Large intestine (tissue), 12 donors: Measurements from ENCODE around the gene BRINP1. TPM values are rescaled to one million over a fixed set of nuclear protein-coding genes. Genes with fewer than 3 reads are reported as not detected.

Experiments used
- DNase-seq, 2 donors: peaks; one replicate each; pipeline versions ENCODE4 v3.0.0 to v3.0.0-alpha.2; 2013
- H3K27ac ChIP-seq: one replicate; pipeline ENCODE4 v1.5.1; 2013; ENCODE audit warnings: low read length
- H3K27me3 ChIP-seq: 2 replicates; pipeline ENCODE4 v1.6.1; 2013; ENCODE audit warnings: low read length; ENCODE audit not compliant: control insufficient read depth, insufficient read depth
- H3K36me3 ChIP-seq: 2 replicates; pipeline ENCODE4 v1.6.1; 2013; ENCODE audit warnings: low read length; ENCODE audit not compliant: control insufficient read depth, insufficient read depth
- H3K4me1 ChIP-seq: one replicate; pipeline ENCODE4 v1.6.1; 2013; ENCODE audit warnings: low read length; ENCODE audit not compliant: control insufficient read depth, insufficient read depth
- H3K4me3 ChIP-seq: one replicate; pipeline ENCODE4 v1.5.1; 2013; ENCODE audit warnings: low read length
- H3K9me3 ChIP-seq: one replicate; pipeline ENCODE4 v1.6.1; 2013; ENCODE audit warnings: mild to moderate bottlenecking, low read depth, low read length, moderate library complexity; ENCODE audit not compliant: control insufficient read depth
- WGBS: methylation state at CpG from one replicate; pipeline ENCODE4 v1.1.5; 2013; ENCODE audit warnings: low lambda C conversion rate; ENCODE audit not compliant: insufficient coverage; 5-methylcytosine and 5-hydroxymethylcytosine counted together
- long read RNA-seq, 11 donors: transcript quantifications; one replicate each; lab custom pipeline, GENCODE V29; 2026
- polyA plus RNA-seq: library from polyadenylated mRNA; unstranded; fragments of 120-200 nt; gene quantifications from one replicate; pipeline ENCODE4 v1.2.1, GENCODE V29; 2013

BRINP1 gene
- 0.67 TPM for polyA plus RNA-seq
- long read RNA-seq, donor 1, result 0 reads
- long read RNA-seq, donor 2, result 0 reads
- long read RNA-seq, donor 3, result 0 reads
- long read RNA-seq, donor 4, result 0 reads
- long read RNA-seq, donor 5, result 0 reads
- long read RNA-seq, donor 6, result 0 reads
- long read RNA-seq, donor 7, result 0 reads
- long read RNA-seq, donor 8, result 0 reads
- long read RNA-seq, donor 9, result 0 reads
- long read RNA-seq, donor 10, result 0 reads
- long read RNA-seq, donor 11, result 0 reads

GRCh38 chr9:119368681-119369581 lies at the start of gene BRINP1:
BRINP1 (minus strand) TSS chr9:119369435; CDS start chr9:119313355, 56,080 bp downstream.
- Histone ChIP-seq H3K27me3 (peaks cover 44% of the 10 kb centered on the region), H3K4me3 (no peak within 1 kb of the TSS), H3K36me3 (no peaks in the 10 kb centered on the region), H3K4me1 (no peaks in the 10 kb centered on the region), H3K9me3 (peaks cover 8% of the 10 kb centered on the region), H3K27ac (no peak within 1 kb of the TSS)
- no CpG with 5 or more reads among the region's 91 CpGs for WGBS
- DNase-seq, result peak in 1 of 2 donors; percentile 9

- DNase-seq, result no peak
- H3K9me3 ChIP-seq, result no peaks in the 10 kb centered on the region
- WGBS, result no CpG with 5 or more reads among the region's 1 CpG
- H3K27ac ChIP-seq, result no peak overlapping the region
- no peaks in the 10 kb centered on the region for H3K36me3 ChIP-seq
- H3K4me3 ChIP-seq, result no peak overlapping the region
- H3K27me3 ChIP-seq, result no peaks in the 10 kb centered on the region
- H3K4me1 ChIP-seq, result no peaks in the 10 kb centered on the region
These were observed 49.5 kb upstream of the BRINP1 start for GRCh38 chr9:119418721-119419120.

GRCh38 chr9:119416793-119417192 lies 47.6 kb upstream of the BRINP1 start:
- no peak overlapping the region for H3K4me3 ChIP-seq
- no peaks in the 10 kb centered on the region for H3K4me1 ChIP-seq
- H3K27me3 ChIP-seq, result no peaks in the 10 kb centered on the region
- H3K27ac ChIP-seq, result no peak overlapping the region
- no peaks in the 10 kb centered on the region for H3K36me3 ChIP-seq
- DNase-seq, result no peak
- no peaks in the 10 kb centered on the region for H3K9me3 ChIP-seq

GRCh38 chr9:119412399-119412798 lies 43.2 kb upstream of the BRINP1 start:
- H3K4me1 ChIP-seq, result no peaks in the 10 kb centered on the region
- WGBS, result no CpG with 5 or more reads among the region's 4 CpGs
- no peak overlapping the region for H3K4me3 ChIP-seq
- H3K9me3 ChIP-seq, result no peaks in the 10 kb centered on the region
- no peak for DNase-seq
- no peaks in the 10 kb centered on the region for H3K36me3 ChIP-seq
- H3K27me3 ChIP-seq, result no peaks in the 10 kb centered on the region
- H3K27ac ChIP-seq, result no peak overlapping the region

- H3K36me3 ChIP-seq, result no peaks in the 10 kb centered on the region
- DNase-seq, result no peak
- H3K4me1 ChIP-seq, result no peaks in the 10 kb centered on the region
- no peak overlapping the region for H3K4me3 ChIP-seq
- WGBS, result no CpG with 5 or more reads among the region's 3 CpGs
- H3K27ac ChIP-seq, result no peak overlapping the region
- H3K27me3 ChIP-seq, result no peaks in the 10 kb centered on the region
- no peaks in the 10 kb centered on the region for H3K9me3 ChIP-seq
These were observed 40.3 kb upstream of the BRINP1 start for GRCh38 chr9:119409552-119409951.

- DNase-seq, result no peak
- H3K4me1 ChIP-seq, result no peaks in the 10 kb centered on the region
- 67% methylated on average over 1 of the region's 2 CpGs for WGBS
- no peaks in the 10 kb centered on the region for H3K27me3 ChIP-seq
- no peaks in the 10 kb centered on the region for H3K9me3 ChIP-seq
- no peaks in the 10 kb centered on the region for H3K36me3 ChIP-seq
- H3K4me3 ChIP-seq, result no peak overlapping the region
- no peak overlapping the region for H3K27ac ChIP-seq
These were observed 31.4 kb upstream of the BRINP1 start for GRCh38 chr9:119400606-119401005.

GRCh38 chr9:119398350-119398749 lies 29.1 kb upstream of the BRINP1 start:
- Histone ChIP-seq H3K27ac (no peak overlapping the region), H3K4me1 (no peaks in the 10 kb centered on the region), H3K9me3 (no peaks in the 10 kb centered on the region), H3K4me3 (no peak overlapping the region), H3K36me3 (no peaks in the 10 kb centered on the region), H3K27me3 (no peaks in the 10 kb centered on the region)
- WGBS, result no CpG with 5 or more reads among the region's 2 CpGs
- DNase-seq, result no peak

- H3K27me3 ChIP-seq, result no peaks in the 10 kb centered on the region
- no peaks in the 10 kb centered on the region for H3K36me3 ChIP-seq
- no peak overlapping the region for H3K4me3 ChIP-seq
- no peaks in the 10 kb centered on the region for H3K9me3 ChIP-seq
- no peak overlapping the region for H3K27ac ChIP-seq
- DNase-seq, result no peak
- H3K4me1 ChIP-seq, result no peaks in the 10 kb centered on the region
These were observed 22.6 kb upstream of the BRINP1 start for GRCh38 chr9:119391878-119392277.

GRCh38 chr9:119375892-119376291 lies 6.7 kb upstream of the BRINP1 start:
- Histone ChIP-seq H3K27ac (no peak overlapping the region), H3K27me3 (peaks cover 1% of the 10 kb centered on the region), H3K4me1 (no peaks in the 10 kb centered on the region), H3K9me3 (no peaks in the 10 kb centered on the region), H3K36me3 (no peaks in the 10 kb centered on the region), H3K4me3 (no peak overlapping the region)
- no peak for DNase-seq
- 0% methylated on average over 2 of the region's 3 CpGs for WGBS

GRCh38 chr9:119372951-119373350 lies 3.7 kb upstream of the BRINP1 start:
- no peak for DNase-seq
- Histone ChIP-seq H3K36me3 (no peaks in the 10 kb centered on the region), H3K27me3 (peaks cover 29% of the 10 kb centered on the region), H3K4me3 (no peak overlapping the region), H3K9me3 (peaks cover 8% of the 10 kb centered on the region), H3K4me1 (no peaks in the 10 kb centered on the region), H3K27ac (no peak overlapping the region)
- WGBS, result 100% methylated on average over 1 of the region's 2 CpGs
